Measurements from ENCODE around the gene MICAL2. TPM values are rescaled to one million over a fixed set of nuclear protein-coding genes. Genes with fewer than 3 reads are reported as not detected.

MICAL2 gene
- total and polyA plus RNA-seq, 3 donors from 2014 or later, result 224 to 461 (median 401) TPM

GRCh38 chr11:12118949-12119348, 8.6 kb downstream of the MICAL2 start:
- DNase-seq, result no peak
- intact Hi-C loops (cut with DNase I; ENCODE audit: low total_unique reads), result loop anchor here (10.0 kb wide), 1 partner anchor 116 kb away; no protein-coding TSS in a partner anchor
- H3K36me3 ChIP-seq (ENCODE audit: low read depth, missing control alignments), result no peaks in the 10 kb centered on the region
- peaks cover 74% of the 10 kb centered on the region for H3K4me1 ChIP-seq
- H3K9me3 ChIP-seq, result no peaks in the 10 kb centered on the region
- H3K27me3 ChIP-seq, result no peaks in the 10 kb centered on the region
- no peak for TF ChIP-seq CTCF (IDR thresholded peaks at IDR 0.05)
- TF ChIP-seq POLR2A (IDR thresholded peaks at IDR 0.05), result no peak
- H3K4me3 ChIP-seq, result no peak overlapping the region
- peak overlapping the region; percentile 85 to 95 for H3K27ac ChIP-seq
- WGBS, 2 donors, result 11 to 22% methylated on average over 4 of the region's 4 CpGs

GRCh38 chr11:12119502-12119901, 9.1 kb downstream of the MICAL2 start:
- Histone ChIP-seq H3K27ac (peak overlapping the region; percentile 85 to 95), H3K36me3 (ENCODE audit: low read depth, missing control alignments) (no peaks in the 10 kb centered on the region), H3K4me3 (no peak overlapping the region), H3K27me3 (no peaks in the 10 kb centered on the region), H3K4me1 (peaks cover 74% of the 10 kb centered on the region), H3K9me3 (no peaks in the 10 kb centered on the region)
- DNase-seq, result no peak
- TF ChIP-seq CTCF (IDR thresholded peaks at IDR 0.05) (no peak), POLR2A (IDR thresholded peaks at IDR 0.05) (no peak)
- 77 to 91% methylated on average over 5 of the region's 5 CpGs for WGBS, 2 donors
- intact Hi-C loops (cut with DNase I; ENCODE audit: low total_unique reads), result loop anchor here (10.0 kb wide), 1 partner anchor 115 kb away; no protein-coding TSS in a partner anchor

GRCh38 chr11:12120031-12121008, 9.9 kb downstream of the MICAL2 start:
- TF ChIP-seq CTCF (IDR thresholded peaks at IDR 0.05), result no peak
- TF ChIP-seq POLR2A (IDR thresholded peaks at IDR 0.05), result no peak
- intact Hi-C loops (cut with DNase I; ENCODE audit: low total_unique reads), result no loop called here
- H3K27ac ChIP-seq, result peak overlapping the region; percentile 85 to 95
- peak; percentile 80 for DNase-seq
- H3K4me3 ChIP-seq, result no peak overlapping the region
- peaks cover 80% of the 10 kb centered on the region for H3K4me1 ChIP-seq
- no peaks in the 10 kb centered on the region for H3K36me3 ChIP-seq (ENCODE audit: low read depth, missing control alignments)
- H3K9me3 ChIP-seq, result no peaks in the 10 kb centered on the region
- H3K27me3 ChIP-seq, result no peaks in the 10 kb centered on the region
- WGBS, 2 donors, result 53 to 57% methylated on average over 9 of the region's 9 CpGs

- DNase-seq, result no peak
- TF ChIP-seq POLR2A (IDR thresholded peaks at IDR 0.05) (no peak), CTCF (IDR thresholded peaks at IDR 0.05) (no peak)
- no peak overlapping the region for H3K4me3 ChIP-seq
- H3K4me1 ChIP-seq, result peaks cover 79% of the 10 kb centered on the region
- intact Hi-C loops (cut with DNase I; ENCODE audit: low total_unique reads), result no loop called here
- no peaks in the 10 kb centered on the region for H3K36me3 ChIP-seq (ENCODE audit: low read depth, missing control alignments)
- 20 to 52% methylated on average over 4 to 5 of the region's 5 CpGs for WGBS, 2 donors
- no peaks in the 10 kb centered on the region for H3K27me3 ChIP-seq
- H3K9me3 ChIP-seq, result no peaks in the 10 kb centered on the region
- H3K27ac ChIP-seq, result peak overlapping the region; percentile 85 to 95
Measured at GRCh38 chr11:12121011-12121410, 10.6 kb downstream of the MICAL2 start.
